ENCODE data around the gene GIPC2.

DNA sequence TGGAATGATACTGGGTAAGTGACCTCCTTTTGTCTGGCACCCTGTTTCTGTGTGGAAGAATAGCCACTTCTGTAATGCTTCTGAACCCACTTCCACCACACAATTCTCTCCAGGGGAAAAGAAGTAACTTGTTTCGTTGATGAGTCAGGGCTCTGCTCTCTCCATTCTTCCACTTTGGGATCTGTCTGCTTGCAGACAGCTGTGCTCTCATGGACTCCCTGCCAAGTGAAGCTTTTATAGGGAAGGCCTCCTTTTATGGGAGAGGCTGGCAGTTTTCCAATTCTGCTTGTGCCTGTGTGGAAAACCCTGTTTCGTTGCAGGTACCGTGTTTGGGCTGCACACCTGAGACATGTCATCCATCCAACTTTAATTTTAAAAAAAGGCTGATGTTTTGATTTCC lies 130.7 kb downstream of the GIPC2 start:
- TF ChIP-seq TCF12 (IDR thresholded peaks at IDR 0.05; ENCODE audit: low read depth) (no peak), NFIC (IDR thresholded peaks at IDR 0.05) (0 out of 2 replicates have a peak, but pooled peaks have one; percentile 24), EP300 (IDR thresholded peaks at IDR 0.05; ENCODE audit: borderline replicate concordance) (no peak), TAF1 (IDR thresholded peaks at IDR 0.05; ENCODE audit: low read depth) (no peak), CEBPB (IDR thresholded peaks at IDR 0.05) (no peak), CREB1 (IDR thresholded peaks at IDR 0.05; ENCODE audit: low read depth) (no peak), YY1 (IDR thresholded peaks at IDR 0.05; ENCODE audit: low read depth) (no peak), ZBTB7A (IDR thresholded peaks at IDR 0.05; ENCODE audit: low read depth) (no peak)
- TF ChIP-seq, protein P1, sequence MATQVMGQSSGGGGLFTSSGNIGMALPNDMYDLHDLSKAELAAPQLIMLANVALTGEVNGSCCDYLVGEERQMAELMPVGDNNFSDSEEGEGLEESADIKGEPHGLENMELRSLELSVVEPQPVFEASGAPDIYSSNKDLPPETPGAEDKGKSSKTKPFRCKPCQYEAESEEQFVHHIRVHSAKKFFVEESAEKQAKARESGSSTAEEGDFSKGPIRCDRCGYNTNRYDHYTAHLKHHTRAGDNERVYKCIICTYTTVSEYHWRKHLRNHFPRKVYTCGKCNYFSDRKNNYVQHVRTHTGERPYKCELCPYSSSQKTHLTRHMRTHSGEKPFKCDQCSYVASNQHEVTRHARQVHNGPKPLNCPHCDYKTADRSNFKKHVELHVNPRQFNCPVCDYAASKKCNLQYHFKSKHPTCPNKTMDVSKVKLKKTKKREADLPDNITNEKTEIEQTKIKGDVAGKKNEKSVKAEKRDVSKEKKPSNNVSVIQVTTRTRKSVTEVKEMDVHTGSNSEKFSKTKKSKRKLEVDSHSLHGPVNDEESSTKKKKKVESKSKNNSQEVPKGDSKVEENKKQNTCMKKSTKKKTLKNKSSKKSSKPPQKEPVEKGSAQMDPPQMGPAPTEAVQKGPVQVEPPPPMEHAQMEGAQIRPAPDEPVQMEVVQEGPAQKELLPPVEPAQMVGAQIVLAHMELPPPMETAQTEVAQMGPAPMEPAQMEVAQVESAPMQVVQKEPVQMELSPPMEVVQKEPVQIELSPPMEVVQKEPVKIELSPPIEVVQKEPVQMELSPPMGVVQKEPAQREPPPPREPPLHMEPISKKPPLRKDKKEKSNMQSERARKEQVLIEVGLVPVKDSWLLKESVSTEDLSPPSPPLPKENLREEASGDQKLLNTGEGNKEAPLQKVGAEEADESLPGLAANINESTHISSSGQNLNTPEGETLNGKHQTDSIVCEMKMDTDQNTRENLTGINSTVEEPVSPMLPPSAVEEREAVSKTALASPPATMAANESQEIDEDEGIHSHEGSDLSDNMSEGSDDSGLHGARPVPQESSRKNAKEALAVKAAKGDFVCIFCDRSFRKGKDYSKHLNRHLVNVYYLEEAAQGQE (IDR thresholded peaks at IDR 0.05; ENCODE audit: low read depth), result no peak
- TF ChIP-seq, protein P2, sequence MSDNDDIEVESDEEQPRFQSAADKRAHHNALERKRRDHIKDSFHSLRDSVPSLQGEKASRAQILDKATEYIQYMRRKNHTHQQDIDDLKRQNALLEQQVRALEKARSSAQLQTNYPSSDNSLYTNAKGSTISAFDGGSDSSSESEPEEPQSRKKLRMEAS (IDR thresholded peaks at IDR 0.05), result no peak
